Endometrial microvascular endothelial cells (primary cell): ENCODE data around the gene RELCH. TPM values are rescaled to one million over a fixed set of nuclear protein-coding genes. Genes with fewer than 3 reads are reported as not detected.

Experiments used
- in situ Hi-C: cut with HindIII; loops from 2 replicates; pipeline ENCODE4 v1.10.0; 2017; ENCODE audit warnings: low sequenced_read_pairs, low pct_unique_long_range_greater_than_20kb; ENCODE audit errors: inconsistent ontology term
- total RNA-seq: library from RNA; depleted of rRNA; stranded (reverse); fragments of >200 nt; gene quantifications from one replicate; pipeline ENCODE4 v1.2.3, GENCODE V29; 2015; ENCODE audit errors: inconsistent ontology term

Gene RELCH
- total RNA-seq, 1 donor from 2014 or later: 14.3 TPM

DNA sequence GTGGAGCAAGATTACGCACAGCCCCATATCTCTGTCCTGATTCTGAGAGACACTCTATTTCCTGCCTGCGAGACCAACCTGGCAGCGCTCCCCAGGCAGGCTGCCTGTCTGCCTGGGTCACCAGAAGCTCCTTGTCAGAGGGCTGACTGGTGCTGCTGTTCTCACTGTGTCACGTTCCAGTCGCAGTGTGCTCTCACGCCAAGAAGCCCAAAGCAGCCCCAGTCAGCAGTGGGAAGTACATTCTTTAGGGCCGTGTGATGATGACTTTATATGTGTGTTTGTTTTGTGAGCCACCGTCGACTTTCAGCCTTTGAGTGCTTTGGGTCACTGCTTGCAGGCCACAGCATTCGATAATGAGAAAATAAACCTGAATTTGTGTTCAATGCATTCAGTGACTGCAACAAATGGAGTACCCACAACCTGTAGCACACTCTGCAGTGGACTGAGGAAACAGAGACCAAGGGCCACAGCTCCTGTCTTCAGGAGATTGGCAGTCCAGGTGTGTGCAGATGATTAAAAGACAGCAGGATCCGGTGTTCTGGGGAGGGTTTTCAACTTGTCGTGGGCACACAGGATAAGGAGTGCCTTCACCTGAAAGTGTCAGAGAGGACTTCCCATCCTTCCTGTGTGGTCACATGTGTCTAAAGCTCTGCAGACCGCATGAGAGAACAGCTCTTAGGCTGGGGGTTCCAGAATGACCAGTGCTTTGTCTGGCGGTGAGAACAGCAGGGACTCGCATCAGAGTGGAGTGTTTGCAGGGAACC is 142.8 kb downstream of the RELCH start:
- in situ Hi-C loops: no loop called here

DNA sequence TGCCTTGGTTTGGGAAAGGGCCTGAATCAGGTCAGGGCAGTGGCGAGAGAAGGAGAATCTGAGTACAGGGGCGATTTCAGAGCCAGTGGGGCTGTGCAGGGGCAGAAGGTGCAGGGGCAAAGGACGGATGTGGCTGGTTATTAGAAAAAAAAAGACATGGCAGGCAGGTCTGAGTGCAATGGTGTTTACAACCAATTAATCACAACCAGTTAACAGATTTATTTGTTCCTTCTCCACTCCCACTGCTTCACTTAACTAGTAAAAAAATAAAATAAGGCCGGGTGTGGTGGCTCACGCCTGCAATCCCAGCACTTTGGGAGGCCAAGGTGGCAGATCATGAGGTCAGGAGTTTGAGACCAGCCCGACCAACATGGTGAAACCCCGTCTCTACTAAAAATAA is 143.6 kb downstream of the RELCH start:
- in situ Hi-C loops: no loop called here

DNA sequence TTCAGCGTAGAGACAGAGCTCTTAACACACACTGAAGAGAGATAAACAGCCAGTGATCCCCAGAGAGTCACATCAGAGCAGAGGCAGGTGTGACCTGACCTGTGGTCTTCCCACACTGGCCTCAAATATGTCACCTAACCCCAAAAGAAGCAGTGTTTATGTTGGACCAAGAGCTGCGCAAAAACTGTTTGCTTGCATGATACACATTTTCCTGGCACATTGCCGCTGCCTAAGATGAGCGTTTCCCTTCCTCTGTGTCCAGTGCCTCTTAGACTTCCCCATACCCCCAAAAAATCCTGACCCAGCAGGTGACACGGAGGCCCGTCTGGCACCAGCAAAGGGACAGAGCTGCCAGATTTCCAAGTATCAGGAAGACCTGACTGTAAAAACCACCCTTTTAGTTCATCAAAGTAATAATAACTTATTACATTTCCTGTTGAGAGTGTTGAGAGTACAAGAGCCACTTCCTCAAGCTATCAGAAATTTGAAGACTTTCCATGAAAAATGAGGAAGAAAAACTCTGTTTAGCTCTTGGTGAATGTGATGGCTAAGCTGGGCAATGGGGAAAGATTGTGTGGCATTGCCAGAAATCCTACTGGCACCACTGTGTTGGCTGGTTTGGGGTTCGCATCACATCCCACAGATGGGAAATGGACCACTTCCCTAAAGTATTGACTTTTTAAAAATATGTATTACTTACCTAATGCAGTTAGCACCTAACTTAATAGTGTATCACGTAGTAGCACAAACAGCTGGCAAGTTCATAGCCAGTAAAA is 144.7 kb downstream of the RELCH start:
- in situ Hi-C loops: no loop called here

DNA sequence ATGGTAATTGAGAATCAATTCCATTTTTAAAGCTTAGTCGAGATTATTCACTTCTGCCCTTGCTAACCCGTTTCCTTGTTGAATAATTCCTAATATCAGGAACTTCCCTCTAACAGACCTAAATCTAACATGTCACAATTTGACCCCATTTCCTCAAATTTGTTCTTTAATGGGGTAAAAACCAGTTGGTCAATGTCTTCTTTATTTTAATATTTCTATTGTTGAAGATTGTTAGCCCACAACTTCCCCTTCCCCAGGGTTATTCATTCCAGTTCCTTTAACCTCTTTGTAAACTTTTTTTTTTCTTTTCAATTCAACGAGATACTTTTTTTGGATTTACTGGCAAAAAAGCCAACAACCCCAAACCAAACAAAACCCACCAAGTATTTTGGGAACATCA is 145.4 kb downstream of the RELCH start:
- in situ Hi-C loops: no loop called here

DNA sequence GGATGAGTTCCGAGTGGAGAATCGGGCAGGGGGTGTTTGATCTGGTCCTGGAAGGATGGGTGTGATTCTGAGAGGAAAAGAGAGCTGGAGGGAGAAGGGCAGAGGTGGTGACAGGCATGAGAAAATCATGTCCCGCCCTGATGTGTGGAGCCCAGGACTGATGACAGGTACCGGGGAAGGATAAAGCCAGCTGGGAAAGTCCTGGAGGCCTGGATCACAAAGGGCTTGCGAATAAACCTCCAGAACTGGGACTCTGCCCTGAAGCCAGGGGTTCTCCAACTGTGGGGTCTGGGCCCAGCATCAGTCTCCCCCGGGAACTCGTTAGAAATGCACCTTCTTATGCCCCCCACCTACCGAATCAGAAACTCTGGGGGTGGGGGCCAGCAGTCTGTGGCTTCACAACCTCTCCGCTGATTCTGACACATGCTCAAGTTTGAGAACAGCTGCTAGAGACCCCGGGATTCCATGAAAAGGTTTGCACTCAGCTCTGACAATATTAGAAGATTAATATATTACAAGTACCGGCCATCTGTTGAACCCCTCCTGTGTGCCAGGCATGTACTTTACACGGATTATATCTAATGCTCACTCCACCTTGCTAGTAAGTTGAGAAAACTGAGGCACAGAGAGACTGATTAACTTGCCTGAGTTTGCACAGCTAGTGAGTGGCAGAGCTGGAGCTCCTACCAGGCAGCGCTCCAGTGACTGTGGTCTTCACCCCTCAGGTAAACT is 146.1 kb downstream of the RELCH start:
- in situ Hi-C loops: no loop called here

DNA sequence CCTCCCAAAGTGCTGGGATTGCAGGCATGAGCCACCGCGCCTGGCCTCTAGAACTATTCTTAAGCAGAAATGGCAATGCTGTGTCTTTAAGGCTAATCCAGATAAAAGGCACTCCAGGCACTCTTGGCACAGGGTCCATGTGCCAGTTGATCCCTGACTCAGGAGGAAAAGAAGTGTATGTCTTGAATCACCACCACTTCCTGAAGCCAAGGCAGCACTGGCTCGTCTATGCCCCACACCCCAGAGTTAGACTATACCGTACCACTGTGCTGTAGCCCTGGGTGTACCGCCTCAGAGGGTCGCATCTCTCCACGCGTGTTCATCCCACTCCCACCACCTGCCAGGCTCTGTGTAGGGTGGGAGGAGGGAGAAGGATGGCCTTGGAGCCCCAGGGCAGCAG is 147.1 kb downstream of the RELCH start:
- in situ Hi-C loops: no loop called here

DNA sequence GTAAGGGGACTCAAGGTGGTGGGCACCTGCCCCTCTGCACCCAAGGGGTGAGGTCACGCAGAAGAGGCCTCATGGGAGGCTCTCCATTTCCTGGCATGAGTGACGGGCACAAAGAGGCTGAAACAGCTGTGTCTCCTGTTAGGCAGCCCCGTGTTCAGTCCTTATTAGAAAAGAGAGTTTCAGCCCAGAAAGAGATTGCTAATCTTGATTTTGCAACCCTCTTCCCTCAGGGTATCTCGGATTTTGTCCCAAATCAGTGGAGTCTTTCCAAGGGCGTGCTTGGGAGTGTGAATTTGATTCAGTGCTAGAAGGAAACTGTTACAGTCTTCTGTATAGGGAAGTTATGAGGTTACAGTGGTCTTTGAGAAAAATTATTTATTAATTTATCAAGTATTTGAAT is 148.4 kb downstream of the RELCH start:
- in situ Hi-C loops: no loop called here

DNA sequence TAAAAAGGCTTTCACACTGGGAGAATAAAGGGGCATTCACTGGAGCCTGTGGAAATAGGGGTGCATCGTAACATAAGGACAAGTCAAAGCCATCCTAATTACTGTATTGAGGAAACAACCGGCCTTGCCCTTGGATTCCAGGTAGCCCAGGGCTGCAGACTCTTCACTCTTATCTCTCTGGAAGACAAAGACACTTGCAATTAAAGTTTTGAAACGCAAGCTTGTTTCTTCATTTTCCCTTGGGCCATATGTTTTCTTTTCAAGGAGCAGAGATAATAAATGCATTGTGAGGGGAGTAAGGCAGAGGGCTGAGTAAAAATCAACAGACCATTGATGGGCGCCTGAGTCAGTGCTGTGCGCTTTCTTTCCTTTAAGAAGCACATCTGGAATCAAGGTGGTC is 149.6 kb downstream of the RELCH start:
- in situ Hi-C loops: no loop called here

DNA sequence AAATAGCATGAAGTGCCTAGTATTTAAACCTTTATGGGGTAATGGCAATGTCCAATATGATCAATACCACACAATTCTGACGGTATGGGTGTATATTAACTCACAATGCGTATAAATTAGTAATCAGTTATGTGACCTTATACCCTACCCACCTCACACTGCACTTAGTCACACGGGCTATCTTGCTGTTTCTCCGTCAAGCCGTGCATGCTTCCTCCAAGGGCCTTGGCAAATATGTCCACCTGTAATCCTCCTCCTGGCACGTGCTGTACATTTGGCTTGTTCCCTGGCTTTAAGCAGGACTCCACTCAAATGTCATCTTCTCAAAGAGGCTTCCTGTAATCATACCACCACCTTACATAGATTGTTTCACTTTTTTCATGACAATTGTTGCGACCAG is 150.3 kb downstream of the RELCH start:
- in situ Hi-C loops: no loop called here

DNA sequence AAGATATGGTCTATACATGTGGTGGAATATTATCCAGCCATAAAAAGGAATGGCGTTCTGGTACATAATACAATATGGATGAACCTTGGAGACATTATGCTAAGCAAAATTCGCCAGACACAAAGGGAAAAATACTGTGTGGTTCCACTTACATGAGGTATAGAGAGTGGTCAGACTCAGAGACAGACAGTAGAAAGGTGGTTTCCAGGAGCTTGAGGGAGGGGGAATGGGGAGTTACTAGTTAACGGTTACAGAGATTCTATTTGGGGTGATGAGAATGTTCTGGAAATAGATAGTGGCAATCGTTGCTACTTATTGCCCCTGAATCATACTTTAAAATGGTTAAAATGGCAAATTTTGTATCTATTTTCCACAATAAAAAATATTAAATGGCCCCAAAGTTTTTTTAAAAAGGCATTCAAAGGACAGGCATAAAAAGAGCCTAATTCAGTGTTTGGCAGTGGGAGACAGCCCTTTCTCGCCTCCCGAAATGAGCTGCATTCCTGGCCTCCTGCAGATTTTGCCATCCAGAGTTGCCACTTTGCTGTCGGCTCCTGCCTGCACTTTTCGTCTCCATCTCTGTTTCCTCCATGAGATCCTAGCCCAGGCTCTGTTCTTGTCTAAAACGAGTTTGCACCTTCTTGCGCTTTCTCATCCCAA is 151.5 kb downstream of the RELCH start:
- in situ Hi-C loops: no loop called here

DNA sequence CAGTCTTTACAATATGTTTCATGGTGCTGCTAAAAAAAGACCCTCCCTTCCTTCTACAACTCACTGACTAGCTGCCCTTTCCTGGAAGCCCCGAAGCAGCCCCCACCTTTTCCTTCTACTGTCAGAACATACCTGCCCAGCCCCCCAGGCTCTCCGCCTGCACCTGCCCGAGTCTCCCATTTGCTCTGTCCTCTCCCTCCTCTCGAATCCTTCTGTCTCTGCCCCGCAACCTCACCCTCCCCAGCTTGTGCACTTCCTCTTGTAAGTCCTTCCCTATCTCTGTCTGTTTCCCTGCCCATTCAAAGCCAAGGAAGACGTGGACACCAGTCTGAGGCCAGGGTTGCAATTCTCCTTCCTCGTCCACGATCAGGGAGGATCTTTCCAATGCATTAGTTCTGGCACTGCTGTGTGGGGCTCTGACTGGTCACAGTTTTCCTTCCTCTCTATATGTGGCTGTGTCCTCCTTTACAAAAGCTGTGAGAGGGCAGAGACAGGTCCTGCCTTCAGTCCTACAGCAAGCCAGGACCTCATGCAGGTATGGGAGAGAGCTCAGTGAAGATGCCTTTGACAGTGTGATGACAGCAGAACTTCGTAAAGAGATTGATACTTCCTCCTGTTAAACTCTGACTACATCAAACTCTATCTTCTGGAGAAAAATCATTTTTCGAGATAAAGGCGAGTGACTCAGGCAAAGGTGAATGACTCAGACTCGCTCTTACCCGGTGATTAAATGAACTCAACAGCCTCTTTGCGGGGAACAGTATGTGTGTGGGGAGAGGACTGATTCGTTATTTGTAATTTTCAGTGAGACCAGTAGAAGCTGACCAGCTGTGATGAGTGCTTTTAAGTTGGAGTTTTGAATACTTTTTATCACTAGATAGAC is 152.3 kb downstream of the RELCH start:
- in situ Hi-C loops: no loop called here

DNA sequence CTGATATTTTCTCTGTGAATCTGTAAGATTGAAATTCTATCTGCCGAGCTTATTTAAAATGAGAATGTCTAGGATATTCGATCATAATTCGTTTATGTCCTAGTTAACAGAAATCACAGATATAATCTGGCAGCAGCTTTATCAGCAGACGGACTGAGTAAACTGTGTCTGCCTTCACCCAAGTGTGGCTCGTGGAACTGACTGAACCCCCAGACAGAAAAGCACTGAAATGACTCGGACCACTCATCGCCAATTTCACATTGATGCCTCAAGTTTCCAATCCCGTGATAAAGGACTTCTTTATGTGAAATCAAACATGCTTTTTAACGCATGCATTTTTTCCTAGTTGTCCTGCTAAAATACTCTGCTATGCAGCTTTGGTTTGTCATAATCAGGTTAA is 153.9 kb downstream of the RELCH start:
- in situ Hi-C loops: no loop called here

DNA sequence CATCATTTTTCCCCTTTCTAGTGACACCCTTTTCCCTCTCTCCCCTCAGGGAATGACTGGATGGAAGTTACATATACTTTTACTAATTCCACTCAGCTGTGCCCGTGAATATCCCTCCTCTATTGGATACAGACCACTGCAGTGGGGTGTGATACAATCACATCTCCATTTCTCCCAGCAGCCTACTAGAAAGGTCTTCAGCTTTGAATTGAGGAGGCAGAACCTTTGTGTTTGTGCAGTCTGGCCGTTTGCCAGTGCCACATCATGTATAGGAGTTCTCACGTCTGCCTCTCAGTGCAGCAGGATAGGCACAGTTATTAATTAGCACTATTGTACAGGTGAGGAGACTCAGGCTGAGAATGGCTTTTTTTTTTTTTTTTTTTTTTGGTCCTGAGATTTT is 154.4 kb downstream of the RELCH start:
- in situ Hi-C loops: no loop called here

DNA sequence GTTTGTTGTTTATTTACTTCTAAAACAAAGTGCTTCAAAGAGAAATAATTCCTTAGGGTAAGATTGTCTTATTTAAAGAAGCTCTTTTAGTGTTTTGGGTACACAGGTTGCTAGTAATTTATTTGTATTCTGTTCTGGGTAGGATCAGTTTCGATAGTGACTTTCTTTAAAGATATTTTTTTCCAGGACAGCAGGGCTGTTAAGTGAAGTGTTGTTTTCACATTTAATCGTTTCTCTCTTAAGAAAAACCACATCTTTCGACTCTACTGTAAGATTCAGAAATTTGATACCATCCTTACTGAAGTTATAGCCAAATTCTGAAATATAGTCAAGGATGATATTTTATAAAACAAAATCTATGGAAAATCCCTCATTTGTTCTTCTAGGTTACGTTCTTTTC is 155.8 kb downstream of the RELCH start:
- in situ Hi-C loops: no loop called here

DNA sequence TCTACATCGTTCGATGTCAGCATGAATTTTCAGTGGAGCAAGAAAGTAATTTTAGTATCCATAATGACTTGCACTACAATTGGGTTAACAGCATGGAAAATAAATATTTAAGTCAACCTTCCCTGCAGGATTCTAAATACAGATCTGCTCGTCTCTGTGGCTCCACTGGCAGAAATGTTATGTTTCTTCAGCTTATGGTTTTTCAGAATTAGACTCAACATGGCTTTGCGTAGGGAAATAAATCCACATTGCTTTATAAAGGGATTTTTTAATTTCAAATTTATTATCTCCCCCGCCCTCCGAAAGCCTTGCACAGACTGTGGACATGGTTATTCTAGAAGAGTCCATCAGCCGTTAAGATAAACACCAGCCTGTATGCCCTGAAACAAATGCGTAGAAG is 156.3 kb downstream of the RELCH start:
- in situ Hi-C loops: no loop called here

DNA sequence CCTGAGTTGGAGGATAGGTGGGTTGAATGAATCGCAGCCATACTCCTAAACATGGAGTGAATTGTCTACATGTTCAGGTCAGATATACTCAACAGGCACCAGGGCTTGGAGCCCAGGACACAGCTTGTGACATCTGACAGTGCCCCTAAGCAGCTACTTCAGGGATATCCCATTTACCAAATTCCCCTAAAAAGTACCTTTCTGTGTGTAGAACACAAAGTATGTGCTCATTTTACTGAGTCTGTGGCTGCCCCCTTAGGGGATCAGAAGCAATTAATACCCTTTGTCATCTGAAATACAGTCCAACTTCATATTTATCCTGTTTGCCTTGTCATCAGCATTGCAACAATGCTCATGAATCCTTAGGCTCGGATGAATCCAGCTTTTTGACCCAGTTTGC is 158.9 kb downstream of the RELCH start:
- in situ Hi-C loops: no loop called here

DNA sequence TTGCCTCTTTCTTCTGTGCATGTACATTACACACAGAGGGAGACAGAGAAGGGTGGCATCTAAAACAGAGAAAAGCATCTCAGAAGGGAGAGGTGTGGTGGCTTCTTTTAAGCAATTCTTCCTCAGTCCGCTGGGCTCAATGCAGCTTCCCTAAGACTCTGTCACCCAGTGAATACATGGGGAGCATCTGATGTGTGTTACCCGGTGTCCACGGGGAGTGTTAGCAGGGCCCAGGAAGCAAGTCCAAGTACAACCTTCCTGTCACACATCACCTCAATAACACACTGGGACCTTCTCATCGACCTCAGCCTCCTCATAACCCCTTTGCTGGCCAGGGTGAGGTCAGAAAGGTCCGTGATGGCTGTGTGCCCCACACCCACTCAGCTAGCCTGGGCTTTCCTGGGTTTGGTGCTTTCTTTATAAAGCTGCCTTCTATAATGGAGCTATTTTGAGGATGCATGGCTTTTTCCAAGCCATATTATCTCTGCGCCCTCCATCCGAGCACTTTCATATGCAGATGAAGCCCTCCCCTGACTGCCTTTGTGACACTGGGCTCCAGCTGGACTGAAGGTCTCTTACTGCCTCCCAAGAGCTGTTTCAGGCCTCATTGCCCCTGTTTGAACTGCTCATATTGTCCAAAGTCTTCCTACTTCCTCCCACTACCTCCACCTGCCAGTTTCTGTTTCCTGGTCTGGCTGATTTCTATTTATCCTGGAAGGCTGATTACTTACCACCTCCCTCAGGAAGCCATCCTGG is 159.5 kb downstream of the RELCH start:
- in situ Hi-C loops: no loop called here

DNA sequence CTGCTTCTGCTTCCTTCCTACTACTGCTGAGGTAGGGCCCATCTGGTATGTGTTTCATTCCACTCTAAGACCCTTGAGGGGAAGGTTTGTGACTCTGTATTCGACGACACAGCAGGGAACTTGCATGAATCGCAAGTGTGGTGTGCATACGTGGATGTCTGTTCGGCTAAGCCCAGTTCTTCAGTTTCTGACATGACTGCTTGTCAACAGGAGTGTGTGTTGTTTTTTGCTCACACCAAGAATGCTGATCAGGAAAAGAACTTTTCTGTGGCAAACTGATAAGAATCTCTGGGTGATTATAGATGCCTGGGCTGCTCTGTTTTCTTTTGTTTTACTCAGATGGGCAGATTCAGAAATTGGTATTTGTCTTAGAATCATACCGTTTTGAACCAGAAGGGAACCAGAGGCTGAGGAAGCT is 160.0 kb downstream of the RELCH start:
- in situ Hi-C loops: no loop called here
